HepG2 (cell line): ENCODE data around the gene EFEMP2. TPM values are rescaled to one million over a fixed set of nuclear protein-coding genes. Genes with fewer than 3 reads are reported as not detected.

Source experiments
- CSRNP2 ChIP-seq: sonication (generic); formaldehyde crosslinking; conservative IDR thresholded peaks from 2 replicates; pipeline ENCODE4 v1.8.0; 2022; ENCODE audit warnings: low read depth, missing genetic modification reagents
- ETS1 ChIP-seq: sonication (generic); formaldehyde crosslinking; IDR thresholded peaks from 2 replicates; pipeline ENCODE4 v1.4.0; 2020; ENCODE audit warnings: missing genetic modification reagents
- GMEB2 ChIP-seq: IDR thresholded peaks from 2 replicates; pipeline ENCODE4 v1.6.1; 2016; ENCODE audit warnings: missing biosample characterization, missing genetic modification reagents, low read depth
- MAZ ChIP-seq, 2 experiments: sonication (generic) in 1 of 2; formaldehyde crosslinking in 1 of 2; IDR thresholded peaks; 2 replicates each; pipeline versions ENCODE4 v1.5.0 to v1.6.1; 2012 to 2020; ENCODE audit warnings: low read depth in 2 of 2, mild to moderate bottlenecking in 2 of 2, borderline replicate concordance in 1 of 2, improper control_type of control experiment in 1 of 2, low read length in 1 of 2, missing genetic modification reagents in 1 of 2, moderate library complexity in 1 of 2
- PAWR ChIP-seq: sonication (generic); formaldehyde crosslinking; IDR thresholded peaks from 2 replicates; pipeline ENCODE4 v1.4.0; 2020; ENCODE audit warnings: missing genetic modification reagents, mild to moderate bottlenecking, borderline replicate concordance
- RFXAP ChIP-seq: sonication (generic); formaldehyde crosslinking; IDR thresholded peaks from 2 replicates; pipeline ENCODE4 v1.4.0; 2020; ENCODE audit warnings: missing genetic modification reagents, borderline replicate concordance
- SETDB1 ChIP-seq: sonication (generic); formaldehyde crosslinking; IDR thresholded peaks from 2 replicates; pipeline ENCODE4 v1.5.1; 2020; ENCODE audit warnings: missing genetic modification reagents, mild to moderate bottlenecking, borderline replicate concordance
- TSC22D2 ChIP-seq: sonication (generic); formaldehyde crosslinking; IDR thresholded peaks from 2 replicates; pipeline ENCODE4 v1.5.1; 2020; ENCODE audit warnings: missing genetic modification reagents, mild to moderate bottlenecking, borderline replicate concordance
- ZMAT3 ChIP-seq: sonication (generic); formaldehyde crosslinking; conservative IDR thresholded peaks from 2 replicates; pipeline ENCODE4 v1.7.0; 2021; ENCODE audit warnings: missing genetic modification reagents
- ZNF253 ChIP-seq: sonication (generic); formaldehyde crosslinking; IDR thresholded peaks from 2 replicates; pipeline ENCODE4 v1.8.0; 2022; ENCODE audit warnings: mild to moderate bottlenecking, missing genetic modification reagents, borderline replicate concordance
- ZNF652 ChIP-seq: IDR thresholded peaks from 2 replicates; pipeline ENCODE4 v1.6.1; 2016; ENCODE audit warnings: low read depth, borderline replicate concordance
- ZXDC ChIP-seq: sonication (generic); formaldehyde crosslinking; IDR thresholded peaks from 2 replicates; pipeline ENCODE4 v1.5.0; 2020; ENCODE audit warnings: mild to moderate bottlenecking, missing genetic modification reagents
- polyA plus RNA-seq, 8 experiments: library from polyadenylated mRNA; depleted of rRNA in 3 of 8; stranded (reverse) in 7 of 8; unstranded in 1 of 8; fragments of >200 nt; fragmentation: Illumina TruSeq in 4 of 8; extraction: Trizol in 4 of 8; gene quantifications; 2 replicates each; pipeline versions ENCODE4 v1.2.1 to v1.2.3, GENCODE V29; 2011 to 2016; ENCODE audit warnings: low read depth in 4 of 8, missing spikeins in 1 of 8, mixed read lengths in 1 of 8; ENCODE audit not compliant: insufficient read depth in 1 of 8
- total RNA-seq, 5 experiments: library from RNA; depleted of rRNA; stranded (reverse); fragments of >200 nt; fragmentation: Illumina TruSeq; extraction: Trizol; gene quantifications; 2 replicates each; pipeline ENCODE4 v1.2.3, GENCODE V29; 2016; ENCODE audit warnings: low read depth in 1 of 5

The EFEMP2 gene
- total and polyA plus RNA-seq, 2 of the 13 experiments (the other 11 are each of a cell fraction or from before 2014, with no cell fraction given): 7.4 to 29.7 TPM

GRCh38 chr11:65849771-65850216, 22.8 kb downstream of the EFEMP2 start (continued):
- TF ChIP-seq MAZ (IDR thresholded peaks at IDR 0.05; ENCODE audit: borderline replicate concordance, low read depth, low read length): no peak
- TF ChIP-seq MAZ (CRISPR knock-in tag; IDR thresholded peaks at IDR 0.05; ENCODE audit: low read depth): no peak
- TF ChIP-seq GMEB2 (CRISPR knock-in tag): no peak
- TF ChIP-seq ZMAT3 (CRISPR knock-in tag): no peak
- TF ChIP-seq PAWR (CRISPR knock-in tag): no peak
- TF ChIP-seq RFXAP (CRISPR knock-in tag): no peak
- TF ChIP-seq ETS1: no peak
- no peak for TF ChIP-seq CSRNP2 (CRISPR knock-in tag)
- TF ChIP-seq ZXDC (CRISPR knock-in tag): no peak
- TF ChIP-seq SETDB1 (CRISPR knock-in tag): no peak
- no peak for TF ChIP-seq ZNF253 (CRISPR knock-in tag)
- TF ChIP-seq ZNF652 (CRISPR knock-in tag): no peak
- no peak for TF ChIP-seq TSC22D2 (CRISPR knock-in tag)
